GM18870 (cell line): Measurements from ENCODE around the gene MYL4.
"Not testable (repeated sequence)": the region's sequence is repeated elsewhere in the genome, so short reads cannot be mapped to it uniquely, and the experiment has no call there.

Source experiments
- ATAC-seq: cut with Tn5 transposase; IDR thresholded peaks from one replicate; pipeline ENCODE4 v1.9.1; 2021; ENCODE audit warnings: moderate library complexity; ENCODE audit not compliant: unreplicated experiment

MYL4 gene

DNA sequence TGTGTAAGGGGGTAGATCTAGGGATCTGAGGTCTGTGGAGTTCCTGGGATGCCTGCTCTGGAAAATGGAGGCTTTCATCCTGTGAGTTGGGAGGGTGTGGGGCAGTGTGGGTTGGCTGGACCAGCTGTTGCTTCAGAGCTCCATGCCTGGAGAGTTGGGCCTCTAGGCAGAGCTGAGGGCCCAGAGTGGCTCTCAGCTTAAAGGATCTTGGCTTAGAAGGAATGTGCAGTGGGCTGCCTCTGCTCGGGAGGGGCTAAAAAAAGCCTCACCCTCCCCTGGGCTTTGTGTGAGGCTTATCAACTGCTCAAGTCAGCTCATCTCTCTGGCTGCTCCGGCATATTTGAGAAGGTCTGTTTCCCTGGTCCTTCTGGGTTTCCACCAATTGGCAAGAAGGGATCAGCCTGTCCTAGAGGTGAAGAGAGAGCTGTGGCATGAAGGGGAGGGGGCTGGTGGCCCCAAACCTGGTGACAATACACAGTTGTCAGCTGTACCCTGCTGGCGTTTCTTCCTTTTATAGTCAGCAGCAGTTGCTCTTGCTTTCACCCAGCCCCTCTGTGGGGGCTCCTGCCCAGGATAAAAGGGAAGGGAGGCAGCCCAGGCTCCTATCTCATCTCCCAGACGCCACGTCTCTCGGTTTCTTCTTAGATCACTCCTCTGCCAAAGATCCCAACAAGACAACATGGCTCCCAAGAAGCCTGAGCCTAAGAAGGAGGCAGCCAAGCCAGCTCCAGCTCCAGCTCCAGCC, at the start of gene MYL4:
TSS of gene MYL4 (plus strand) at position 605 of the 745 bp plus-strand sequence. CDS start at position 680, 75 bp downstream.
- ATAC-seq: no peak

DNA sequence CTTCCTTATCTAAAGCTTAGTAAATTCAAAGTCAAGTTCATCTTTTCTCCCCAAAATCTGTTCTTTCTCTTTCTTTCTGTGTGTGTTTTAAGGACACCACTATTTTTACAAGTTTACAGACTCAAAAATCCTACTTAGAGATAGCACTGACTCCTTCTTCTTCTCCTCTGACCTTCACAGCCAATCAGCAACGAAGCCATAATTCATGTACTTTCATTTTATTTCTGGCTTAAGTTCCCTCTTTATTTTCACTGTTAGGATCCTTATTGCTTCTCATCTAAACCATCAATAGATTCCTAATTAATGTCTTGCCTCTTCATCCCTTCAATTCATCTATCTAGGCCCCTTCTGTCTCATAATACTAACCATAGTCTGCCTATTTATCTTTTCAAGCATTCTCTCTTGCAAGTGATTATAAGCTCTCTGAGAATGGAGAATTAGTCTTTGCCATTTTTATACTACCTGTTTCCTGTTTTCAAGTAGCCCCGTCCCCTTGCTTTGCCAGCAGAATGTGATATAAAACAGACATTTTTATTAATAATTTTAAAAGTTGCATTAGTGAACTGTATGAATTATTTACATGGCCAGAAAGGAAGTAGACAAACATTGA, 47.0 kb upstream of the MYL4 start:
- no peak for ATAC-seq

DNA sequence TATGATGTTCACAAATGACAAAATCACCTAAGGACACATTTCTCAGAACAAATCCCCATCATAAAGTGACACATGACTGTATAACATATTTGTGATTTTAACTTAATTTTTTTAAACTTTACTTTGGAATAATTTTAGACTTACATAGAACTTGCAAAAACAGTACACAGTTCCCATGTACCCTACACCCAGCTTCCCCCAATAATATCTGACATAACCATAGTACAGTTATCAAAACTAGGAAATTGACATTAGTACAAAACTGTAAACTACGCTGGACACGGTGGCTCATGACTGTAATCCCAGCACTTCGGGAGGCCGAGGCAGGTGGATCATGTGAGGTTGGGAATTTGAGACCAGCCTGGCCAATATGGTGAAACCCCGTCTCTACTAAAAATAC, 44.9 kb upstream of the MYL4 start:
- no peak for ATAC-seq

DNA sequence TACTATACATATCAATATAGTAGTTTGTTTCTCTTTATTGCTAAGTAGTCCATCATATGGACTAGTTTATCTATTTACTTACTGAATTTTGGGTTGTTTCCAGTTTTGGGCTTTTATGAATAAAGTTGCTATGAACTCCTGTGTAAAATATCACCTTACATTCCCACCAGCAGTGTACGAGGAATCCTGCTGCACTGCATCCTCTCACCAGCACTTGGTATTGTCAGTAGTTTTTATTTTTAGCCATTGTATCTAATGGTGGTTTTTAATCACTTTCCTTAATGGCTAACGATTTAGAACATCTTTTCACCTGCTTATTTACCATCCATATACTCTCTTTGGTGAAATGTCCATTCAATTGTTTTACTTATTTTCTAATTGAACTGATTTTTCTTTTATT, 44.0 kb upstream of the MYL4 start:
- ATAC-seq: no peak

DNA sequence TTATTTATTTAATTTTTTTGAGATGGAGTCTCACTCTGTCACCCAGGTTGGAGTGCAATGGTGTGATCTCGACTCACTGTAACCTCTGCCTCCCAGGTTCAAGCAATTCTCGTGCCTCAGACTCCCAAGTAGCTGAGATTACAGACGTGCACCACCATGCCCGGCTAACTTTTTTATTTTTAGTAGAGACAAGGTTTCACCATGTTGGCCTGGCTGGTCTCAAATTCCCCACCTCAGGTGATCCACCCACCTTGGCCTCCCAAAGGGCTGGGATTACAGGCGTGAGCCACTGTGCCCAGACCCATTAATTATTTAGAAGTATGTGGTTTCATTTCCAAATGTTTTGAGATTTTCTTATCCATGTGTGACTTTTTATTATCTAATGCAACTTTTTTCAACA, 42.3 kb upstream of the MYL4 start:
- not testable (repeated sequence) for ATAC-seq

DNA sequence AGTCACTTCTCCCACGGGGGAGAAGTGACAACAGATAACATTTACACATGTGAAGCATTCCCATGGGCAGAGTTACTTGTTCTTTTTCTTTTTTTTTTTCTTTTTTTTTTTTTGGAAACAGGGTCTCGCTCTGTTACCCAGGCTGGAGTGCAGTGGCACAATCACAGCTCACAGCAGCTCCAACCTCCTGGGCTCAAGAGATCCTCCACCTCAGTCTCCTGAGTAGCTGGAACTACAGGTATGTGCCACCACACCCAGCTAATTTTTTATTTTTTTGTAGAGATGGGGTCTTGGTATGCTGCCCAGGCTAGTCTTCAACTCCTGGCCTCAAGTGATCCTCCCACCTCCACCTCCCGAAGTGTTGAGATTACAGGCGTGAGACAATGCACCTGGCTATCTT, 40.3 kb upstream of the MYL4 start:
- not testable (repeated sequence) for ATAC-seq

DNA sequence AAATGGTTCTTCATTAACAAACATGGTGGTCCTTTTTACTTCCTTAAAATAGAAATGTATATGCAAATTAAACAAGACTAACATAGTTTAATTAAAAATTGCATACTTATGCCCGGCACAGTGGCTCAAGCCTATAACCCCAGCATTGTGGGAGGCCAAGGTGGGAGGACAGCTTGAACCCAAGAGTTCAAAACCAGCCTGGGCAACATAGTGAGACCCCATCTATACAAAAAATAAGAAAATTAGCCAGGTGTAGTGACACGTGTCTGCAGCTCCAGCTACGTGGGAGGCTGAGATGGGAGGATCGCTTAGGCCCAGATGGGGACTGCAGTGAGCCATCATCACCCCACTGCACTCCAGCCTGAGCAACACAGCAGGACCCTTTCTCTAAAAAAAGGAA, 38.4 kb upstream of the MYL4 start:
- no peak for ATAC-seq

DNA sequence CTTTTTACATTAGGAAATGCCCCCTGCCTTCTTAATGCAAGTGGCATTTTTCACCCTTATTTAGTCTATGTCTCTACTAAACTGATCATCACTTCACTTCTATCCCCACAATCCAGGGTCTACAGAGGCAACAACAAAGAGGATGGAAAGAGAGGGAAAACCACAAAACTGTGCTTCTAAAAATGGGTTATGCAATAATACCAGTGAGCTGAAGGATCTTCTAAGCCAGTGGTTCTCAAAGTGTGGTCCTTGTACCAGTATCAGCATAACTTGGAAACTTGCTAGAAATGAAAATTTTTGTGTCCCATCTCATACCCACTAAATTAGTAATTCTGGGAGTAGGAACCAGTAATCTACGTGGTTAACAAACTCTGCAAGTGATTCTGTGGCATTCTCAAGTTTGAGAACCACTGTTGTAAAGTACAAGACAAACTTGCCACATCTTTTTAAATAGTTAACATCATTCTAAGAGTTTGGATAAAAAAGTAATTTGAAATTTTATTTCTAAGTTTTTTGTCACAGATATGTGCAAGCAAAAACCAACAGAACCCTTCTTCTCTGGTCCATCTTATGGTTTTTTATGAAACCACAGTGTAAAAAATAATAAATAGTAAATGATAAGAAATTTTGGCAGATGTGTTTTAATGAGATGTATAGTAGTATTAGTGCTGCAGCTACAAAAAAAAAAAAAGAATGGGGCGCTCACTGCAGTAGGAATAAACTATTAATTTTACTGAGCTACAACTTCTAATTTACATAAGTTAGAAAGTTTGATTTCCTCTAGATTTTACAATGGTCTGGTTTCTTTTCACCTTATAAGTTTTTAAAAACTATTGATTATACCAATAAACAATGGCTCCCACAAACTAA, 36.2 kb upstream of the MYL4 start:
- ATAC-seq: no peak

DNA sequence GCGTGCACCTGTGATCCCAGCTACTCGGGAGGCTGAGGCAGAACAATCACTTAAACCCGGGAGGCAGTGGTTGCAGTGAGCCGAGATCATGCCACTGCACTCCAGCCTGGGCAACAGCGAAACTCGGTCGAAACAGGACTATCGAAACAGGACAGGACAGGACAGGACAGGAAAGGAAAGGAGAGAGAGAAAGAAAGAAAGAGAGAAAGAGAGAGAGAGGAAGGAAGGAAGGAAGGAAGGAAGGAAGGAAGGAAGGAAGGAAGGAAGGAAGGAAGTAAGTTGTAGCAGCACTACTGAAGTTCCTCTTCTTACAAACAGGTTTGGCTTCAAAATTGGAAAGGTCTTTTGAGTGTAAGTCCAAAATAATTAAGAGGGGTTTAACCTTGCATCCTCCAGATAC, 34.3 kb upstream of the MYL4 start:
- not testable (repeated sequence) for ATAC-seq

DNA sequence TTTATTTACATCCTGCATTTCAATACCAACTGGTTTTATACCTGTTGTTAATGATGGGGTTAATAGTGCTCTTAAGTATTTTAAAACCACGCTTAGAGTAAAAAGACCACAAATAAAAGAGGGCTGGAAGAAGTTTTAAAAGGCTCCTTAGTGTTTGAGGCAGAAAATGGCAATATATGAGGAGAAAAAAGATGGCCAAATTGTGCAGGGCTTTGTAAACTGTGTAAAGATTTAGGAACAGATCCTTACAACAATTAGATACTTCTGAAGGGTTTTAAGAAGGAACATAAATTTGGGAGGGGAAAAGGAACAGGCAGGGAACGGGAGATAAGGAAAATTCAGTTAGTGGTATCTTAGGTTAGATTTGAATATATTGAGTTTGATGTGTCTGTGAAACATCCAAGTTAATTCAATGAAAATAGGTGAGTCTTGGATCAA, 32.7 kb upstream of the MYL4 start:
- ATAC-seq: no peak

DNA sequence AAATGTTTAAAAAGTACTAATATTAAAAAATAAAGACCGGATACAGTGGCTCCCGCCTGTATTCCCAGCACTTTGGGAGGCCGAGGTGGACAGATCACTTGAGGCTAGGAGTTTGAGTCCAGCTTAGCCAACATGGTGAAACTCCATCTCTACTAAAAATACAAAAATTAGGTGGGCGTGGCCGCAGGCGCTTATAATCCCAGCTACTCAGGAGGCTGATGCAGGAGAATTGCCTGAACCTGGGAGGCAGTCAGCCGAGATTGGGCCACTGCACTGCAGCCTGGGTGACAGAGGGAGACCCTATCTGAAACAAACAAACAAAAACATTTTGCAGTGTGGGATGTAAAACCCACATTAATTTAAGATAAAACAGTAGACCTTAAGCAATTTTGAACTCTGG, 31.9 kb upstream of the MYL4 start:
- ATAC-seq: no peak

DNA sequence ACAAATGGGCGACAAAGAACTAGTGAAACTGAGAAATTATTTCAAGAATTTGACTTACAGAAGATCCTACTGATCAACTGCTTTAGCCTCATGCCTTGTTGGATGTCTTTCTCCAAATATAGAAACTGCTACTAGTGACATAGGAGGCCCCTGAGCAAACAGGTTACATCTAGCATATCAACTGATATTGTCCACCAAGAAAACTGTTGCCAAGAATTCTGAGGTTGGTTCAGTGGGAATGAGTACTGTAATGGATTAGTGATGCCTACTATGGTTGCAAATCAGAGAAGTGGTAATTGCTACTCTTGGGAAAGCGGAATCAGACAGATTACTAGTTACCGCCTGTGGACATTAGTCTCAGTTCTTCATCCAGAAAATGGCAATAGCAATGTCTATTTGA, 30.0 kb upstream of the MYL4 start:
- no peak for ATAC-seq

DNA sequence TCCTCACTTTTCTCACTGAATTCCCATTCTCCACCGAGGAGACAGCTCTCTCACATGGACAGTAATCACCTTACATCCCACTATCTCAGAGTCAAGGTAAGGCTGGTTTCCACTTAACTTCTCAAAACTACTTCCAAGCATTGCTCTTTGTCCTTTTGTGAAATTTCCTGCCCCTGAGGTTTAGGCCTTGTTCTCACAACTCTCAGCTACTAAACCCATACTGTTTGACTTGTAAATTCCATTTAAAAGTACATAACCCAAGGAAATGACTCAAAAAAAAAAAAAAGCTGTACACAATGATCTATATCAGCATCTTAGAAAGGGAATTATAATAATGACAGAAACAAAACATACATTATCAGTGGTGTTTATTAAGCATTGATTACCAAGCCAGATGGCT, 28.8 kb upstream of the MYL4 start:
- ATAC-seq: no peak

DNA sequence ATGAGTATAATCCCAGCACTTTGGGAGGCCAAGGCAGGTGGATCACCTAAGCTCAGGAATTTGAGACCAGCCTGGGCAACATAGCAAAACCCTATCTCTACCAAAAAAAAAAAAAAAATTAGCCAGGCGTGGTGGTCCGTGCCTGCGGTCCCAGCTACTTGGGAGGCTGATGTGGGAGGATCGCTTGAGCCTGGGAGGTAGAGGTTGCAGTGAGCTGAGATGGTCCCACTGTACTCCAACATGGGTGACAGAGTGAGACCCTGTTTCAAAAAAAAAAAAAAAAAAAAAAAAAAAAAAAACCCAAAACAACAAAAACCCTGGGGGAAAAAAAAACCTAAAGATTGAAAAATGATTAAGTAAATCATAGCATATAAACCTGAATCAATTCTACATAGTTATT, 28.2 kb upstream of the MYL4 start:
- ATAC-seq: not testable (repeated sequence)

DNA sequence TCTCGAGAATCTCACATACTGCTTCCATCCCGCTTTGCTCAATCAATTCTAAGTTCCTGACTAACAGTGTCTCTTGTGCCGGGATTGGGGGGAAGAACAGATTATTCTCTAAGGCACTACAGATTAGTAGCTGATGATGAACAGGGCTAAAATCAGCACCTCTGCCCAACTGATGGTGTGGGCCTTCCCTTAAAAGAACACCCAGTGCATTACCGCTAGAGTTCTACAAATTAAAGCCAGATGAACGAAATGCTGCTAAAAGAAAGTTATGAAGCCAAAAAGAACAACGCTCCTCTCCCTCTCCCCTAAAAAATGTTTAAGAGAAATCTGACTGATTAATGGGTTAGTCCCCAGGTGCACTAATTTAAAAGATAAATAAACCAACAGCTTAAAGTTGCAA, 24.5 kb upstream of the MYL4 start:
- no peak for ATAC-seq

DNA sequence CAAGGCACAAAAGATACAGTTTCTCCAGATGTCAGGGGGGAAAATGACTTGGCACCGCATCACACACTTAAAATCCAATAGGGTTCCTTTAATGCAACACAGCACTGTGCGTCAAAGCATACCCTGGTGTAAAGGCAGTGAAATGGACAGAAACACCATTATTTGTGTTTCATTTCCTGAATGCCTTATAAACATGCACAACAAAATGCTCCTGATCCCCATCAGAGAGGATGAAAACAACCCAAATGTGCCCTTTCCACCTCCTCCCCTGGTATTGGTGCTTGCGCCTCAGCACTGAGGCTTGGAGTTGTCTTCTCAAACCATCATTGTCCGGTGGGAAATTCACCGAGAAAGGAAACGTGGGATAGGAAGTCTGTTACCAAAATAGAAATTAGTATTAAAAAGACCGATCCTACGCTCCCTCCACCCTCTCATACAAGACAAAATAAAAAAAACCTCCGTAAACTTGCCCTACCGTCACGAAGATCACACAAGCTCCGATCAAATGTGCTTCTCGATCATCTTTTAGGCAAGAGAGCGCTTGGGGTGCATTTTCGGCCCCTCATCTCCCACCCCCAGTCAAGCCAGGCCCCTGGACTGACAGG, 20.8 kb upstream of the MYL4 start:
- peak; percentile 2 for ATAC-seq

DNA sequence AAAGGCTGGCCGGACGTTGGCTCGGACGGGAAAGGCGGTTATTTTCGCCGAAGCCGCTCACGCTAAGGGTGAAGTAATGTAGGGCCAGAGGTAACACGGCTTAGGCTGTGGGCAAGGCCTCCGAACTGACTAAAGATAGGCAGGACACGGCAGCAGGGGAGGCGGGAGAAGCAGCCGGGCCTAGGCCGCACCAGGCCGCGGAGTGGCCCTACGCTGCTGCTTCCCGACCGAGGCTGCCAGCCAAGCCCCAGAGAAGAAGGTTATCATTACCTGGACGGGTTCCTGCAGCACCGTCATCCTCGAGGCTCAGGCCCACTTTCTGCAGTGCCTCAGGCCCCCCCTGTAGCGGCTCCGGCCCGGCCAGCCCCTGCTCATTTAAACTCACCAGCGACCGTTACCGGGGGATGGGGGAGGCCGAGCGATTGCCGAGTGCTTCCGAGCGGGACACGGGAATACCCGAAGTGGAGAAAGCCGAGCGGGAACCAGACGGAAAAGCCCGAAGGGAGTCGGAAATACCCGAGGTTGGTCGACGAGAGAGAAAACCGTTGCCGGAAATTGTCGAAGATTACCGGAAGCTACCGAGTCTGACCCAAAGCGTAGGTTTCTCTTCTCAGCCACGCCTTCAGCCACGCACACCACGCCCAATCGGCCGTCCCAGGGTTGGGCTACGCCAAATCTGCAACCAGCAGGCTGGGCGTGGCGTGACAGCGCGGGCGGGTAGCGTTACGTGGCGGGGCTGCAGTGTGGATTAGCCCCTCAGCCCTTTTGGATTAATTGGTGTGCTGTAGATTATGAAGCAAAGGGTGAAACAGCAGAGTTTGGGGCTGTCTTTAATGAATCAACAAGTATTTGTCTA, 20.0 kb upstream of the MYL4 start, which contains the start of gene CDC27:
TSS of gene CDC27 (minus strand) at position 420 of the 856 bp plus-strand sequence. CDS start at position 297, 123 bp downstream.
- ATAC-seq: peak; percentile 93

DNA sequence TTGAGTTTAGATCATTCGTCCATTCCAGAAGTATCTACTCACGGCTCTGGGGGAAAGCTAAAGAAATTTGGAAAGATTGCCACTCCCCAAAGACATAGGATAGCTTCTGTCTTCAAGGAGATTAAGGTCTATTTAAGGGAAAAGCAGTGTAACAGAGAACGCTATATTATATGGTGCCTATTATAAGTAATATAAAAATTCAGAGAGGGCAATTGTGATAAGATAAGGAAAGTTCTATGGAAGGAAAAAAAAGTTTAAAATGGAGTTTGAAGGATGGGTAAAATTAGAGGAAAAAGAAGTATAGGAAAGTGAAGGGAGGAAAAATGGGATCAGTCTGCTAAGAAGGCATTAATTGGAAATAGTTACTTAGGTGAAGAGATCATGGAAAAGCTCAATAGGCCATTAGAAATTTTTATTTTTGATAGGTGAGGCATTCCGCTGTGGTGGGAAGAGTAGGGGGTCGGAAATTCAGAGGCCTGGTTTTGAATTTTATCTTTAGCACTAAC, 19.4 kb upstream of the MYL4 start:
- no peak for ATAC-seq

DNA sequence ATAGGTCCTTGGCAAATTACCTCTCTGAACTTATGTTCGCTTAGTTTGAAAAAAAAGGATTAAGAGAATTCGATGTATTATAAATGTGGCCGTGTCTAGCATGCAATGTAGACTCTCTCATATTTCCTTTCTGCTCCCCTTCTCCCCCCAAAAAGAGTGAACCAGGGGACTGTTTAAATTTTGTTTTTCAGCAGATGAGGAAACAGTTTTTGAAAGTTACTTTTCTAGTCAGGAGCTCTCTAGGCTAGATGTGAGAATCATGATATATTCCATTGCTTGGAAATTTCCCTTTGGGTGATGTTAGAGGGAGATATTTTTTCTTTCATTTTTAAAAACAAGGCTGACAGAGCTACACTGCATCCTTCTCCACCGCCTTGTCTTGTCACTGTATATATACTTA, 18.9 kb upstream of the MYL4 start:
- ATAC-seq: no peak

DNA sequence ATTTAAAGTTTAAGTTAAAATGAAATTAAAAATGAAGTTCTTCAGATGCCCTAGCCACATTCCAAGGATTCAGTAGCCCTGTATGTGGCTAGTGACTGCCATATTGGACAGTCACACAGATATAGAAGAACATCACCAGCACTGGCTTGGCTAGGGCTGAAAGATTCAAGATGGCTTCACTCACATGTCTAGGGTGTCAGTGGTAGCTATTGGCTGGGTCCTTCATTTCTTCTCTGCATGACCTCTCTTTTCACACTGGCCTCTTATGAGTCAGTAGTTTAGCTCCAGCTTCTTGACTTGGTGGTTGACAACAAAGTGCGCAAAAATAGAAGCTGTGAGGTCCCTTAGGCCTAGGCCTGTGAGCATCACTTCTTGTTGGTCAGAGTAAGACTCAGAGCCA, 18.4 kb upstream of the MYL4 start:
- ATAC-seq: no peak
